NCI-H1694 treated with DMSO at 0.1 percent for 48 hours (cell line): ENCODE results near the gene TMEM54.

ENCODE experiments used
- DNase-seq: peaks from one replicate; lab custom pipeline; 2025; lab: John Stamatoyannopoulos, UW

The TMEM54 gene

GRCh38 chr1:32881871-32882850 lies 19.0 kb downstream of the TMEM54 start:
- peak; percentile 90 for DNase-seq

- DNase-seq, result no peak
Observed at GRCh38 chr1:32881291-32881690, 19.9 kb downstream of the TMEM54 start.

DNA sequence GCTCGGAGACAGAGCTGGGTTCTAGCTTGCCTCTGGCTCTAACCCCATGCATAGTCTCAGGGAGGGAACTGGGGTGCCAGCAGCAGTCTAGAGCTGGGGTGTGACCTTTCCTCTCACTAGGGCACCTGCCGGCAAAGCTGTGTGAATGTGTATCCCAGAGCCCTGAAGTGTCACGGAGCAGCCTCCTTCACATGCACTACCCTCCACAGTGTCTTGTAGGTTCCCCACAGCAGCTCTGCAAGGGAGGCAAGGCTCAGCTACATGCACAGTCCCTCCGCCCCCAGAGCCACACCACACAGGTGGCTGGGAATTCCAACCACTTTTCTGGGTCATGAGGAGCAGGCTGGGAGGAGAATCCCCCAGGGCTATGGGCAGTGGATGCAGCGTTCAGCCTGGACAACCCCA lies 22.6 kb downstream of the TMEM54 start:
- no peak for DNase-seq

GRCh38 chr1:32878183-32878582 lies 23.0 kb downstream of the TMEM54 start:
- DNase-seq, result peak; percentile 29

DNA sequence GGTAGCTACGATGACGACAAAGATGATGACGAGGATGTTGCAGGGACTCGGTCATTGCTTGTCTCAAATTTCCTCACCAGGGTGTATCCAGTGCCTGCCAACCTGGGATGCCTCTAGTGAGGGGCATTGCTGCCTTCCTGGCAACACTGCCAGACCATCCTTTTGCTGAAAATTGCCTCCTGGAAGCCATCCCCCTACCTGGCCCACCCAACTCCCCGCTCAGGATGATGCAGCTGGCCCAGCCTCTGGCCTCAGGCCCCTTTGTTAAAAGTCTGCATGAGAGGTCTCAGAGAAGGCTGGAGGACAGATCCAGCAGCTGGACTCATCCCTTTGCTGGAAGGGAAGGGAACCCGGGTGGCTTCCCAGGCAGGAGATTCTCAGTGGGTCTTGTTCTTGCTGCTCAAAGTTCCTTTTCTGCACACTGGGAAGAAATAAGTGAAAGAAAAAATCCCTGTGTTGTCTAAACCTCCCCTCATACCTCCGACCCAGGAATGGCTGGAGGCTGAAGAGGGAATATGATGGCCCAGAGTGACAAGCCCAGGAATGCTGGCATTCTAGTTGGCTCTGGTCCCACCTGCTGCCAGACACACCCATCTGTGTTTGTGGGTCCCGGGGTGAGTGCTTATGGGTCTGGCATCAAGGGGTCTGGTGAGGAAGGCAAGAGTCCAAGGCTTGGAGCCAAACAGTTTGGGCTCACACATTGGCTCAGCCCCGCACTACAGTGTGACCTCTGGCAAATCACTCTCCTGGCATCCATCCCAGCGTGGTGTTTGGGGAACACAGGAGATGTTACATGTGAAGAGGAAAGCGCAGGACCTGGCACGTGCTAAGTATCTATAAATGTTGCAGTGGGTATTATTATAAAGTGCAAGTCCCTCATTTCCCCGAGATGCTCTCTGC lies 23.7 kb downstream of the TMEM54 start:
- peak; percentile 34 for DNase-seq

- peak; percentile 60 for DNase-seq
Observed at GRCh38 chr1:32876341-32877210, 24.6 kb downstream of the TMEM54 start.

GRCh38 chr1:32874860-32875752 lies 26.1 kb downstream of the TMEM54 start:
- DNase-seq, result no peak

DNA sequence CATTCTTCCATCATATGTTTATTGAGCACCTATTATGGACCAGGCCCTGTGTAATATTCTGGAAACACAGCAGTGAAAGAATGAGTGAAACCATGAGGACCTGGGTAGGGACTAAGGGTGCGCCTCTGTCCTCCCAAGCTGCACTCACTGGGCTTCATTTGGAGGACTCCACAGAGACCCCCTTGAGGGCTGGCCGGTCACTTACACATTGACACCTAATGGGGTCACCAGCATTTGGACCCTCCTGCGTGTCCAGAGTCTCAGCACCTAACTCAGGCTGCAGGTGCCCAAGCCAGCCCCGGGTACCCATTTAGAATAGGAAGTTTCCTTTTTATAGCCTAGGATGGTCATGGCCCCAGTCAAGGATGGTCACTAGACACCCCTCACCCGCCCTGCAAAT lies 27.7 kb downstream of the TMEM54 start:
- DNase-seq, result no peak

GRCh38 chr1:32872192-32872460 lies 29.1 kb downstream of the TMEM54 start:
- no peak for DNase-seq

GRCh38 chr1:32871364-32872191 lies 29.6 kb downstream of the TMEM54 start:
- DNase-seq, result no peak

DNA sequence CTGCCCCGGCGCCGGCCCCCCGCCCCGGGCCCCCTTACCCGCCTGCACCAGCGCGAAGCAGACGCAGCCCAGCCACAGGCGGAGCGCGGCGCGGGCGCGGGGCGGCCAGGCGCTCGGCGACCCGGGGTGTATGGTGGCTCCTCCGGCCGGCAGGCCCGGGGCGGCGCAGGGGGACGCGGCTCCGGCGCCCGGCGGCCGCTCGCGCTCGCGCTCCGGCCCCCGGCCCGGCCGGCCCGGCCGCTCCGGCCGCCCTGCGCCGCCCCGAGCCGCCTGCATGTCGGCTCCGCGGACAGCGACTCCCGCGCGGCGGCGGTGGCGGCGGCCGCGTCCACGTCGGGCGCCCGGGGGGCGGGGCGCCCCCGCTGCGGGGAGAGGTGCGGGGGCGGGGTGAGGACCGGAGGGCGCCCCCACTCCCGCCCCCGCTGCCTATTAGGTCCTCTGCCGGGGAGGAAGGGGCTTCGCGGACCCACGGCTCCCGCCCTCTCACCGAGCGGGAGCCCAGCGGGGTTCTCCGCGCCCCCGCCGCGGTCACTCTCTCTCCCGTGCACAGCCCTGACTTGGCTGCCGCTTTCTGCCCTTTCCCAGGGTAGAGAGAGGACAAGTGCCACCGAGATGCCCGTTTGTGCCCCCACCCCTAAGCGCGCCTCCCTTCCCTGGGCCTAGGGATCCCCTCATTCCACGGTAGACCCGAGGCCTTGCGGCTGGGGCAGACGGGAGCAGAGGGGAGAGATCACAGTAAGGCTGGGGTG lies 30.4 kb downstream of the TMEM54 start, which contains the start of gene FNDC5:
TSS of gene FNDC5 (minus strand) at position 298 of the 749 bp plus-strand sequence.
- DNase-seq, result no peak

- no peak for DNase-seq
Observed at GRCh38 chr1:32869923-32870614, 31.1 kb downstream of the TMEM54 start.

DNA sequence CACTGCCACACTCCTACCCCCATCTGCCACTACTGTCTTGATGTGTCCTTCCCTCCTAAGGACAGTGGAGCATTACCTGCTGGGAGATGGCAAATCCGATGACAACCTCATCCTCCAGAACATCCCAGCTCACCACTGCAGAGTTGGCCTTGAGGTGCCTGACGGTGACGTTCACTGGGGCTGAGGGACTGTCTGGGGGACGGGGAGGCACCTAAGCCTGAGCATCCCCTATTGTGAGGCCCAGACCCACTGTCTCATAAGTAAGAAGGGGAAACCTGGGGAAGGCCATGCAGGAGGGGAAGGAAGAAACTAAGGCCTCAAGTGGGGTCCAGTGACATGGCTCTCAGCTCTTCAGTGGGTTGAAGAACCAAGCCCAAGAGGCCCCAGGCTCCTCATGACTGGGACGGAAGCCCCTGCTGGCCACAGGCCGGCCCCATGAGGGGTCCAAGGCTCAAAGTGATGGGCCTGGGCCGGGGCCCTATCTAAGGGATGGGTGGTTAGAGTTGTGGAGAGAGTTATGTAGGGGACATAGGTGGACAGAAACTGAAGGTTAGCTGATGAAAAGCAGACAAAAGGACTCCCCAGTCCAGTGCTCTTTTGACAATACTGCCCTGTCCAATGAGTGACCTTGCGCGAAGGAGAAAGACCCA lies 32.3 kb downstream of the TMEM54 start:
- no peak for DNase-seq

- no peak for DNase-seq
Observed at GRCh38 chr1:32868085-32868484, 33.1 kb downstream of the TMEM54 start.

GRCh38 chr1:32867671-32868070 lies 33.5 kb downstream of the TMEM54 start:
- no peak for DNase-seq

- DNase-seq, result no peak
Observed at GRCh38 chr1:32867151-32867550, 34.0 kb downstream of the TMEM54 start.

DNA sequence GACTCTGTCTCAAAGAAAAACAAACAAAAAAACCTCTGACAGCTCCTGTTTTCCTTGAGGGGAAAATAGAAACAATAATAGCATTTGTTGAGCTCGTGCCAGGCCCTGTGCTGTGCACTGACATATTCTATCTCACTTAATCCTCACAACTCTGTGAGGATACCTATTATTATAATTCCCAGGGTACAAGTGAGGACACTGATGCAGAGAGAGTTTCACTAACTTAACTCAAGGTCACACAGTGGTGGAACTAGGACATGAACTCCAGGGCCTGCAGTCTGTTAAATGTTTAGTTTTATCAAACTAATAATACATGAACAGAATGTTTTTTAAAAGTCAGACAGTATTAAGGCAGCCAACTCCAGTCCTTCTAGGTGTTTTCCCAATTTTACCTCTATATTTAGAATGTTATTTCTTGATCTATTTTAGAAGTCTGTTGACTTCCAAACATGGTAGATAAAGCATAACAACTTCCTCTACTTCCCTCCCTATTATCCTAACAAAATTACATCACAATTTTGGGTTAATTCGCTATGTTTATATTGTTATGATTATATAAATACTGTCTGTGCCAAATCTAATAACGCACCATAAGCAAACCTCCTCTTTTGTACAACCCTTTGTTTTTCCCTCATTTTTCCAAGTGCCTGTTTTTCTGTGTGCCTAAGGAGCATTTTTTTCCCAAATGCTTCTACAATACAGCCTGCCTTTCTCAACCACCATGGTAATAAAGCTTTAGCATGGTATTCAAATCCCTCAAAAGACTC lies 35.4 kb downstream of the TMEM54 start:
- no peak for DNase-seq
